GM23338 (cell line): ENCODE measurements around the gene ZNF469. TPM values are rescaled to one million over a fixed set of nuclear protein-coding genes. Genes with fewer than 3 reads are reported as not detected.

Source experiments
- ATAC-seq: fragments of 200-7000 bp; cut with Tn5 transposase; 3 replicates; pipeline ENCODE4 v1.9.1; 2020
- DNase-seq: peaks from one replicate; pipeline ENCODE4 v3.0.0-alpha.2; 2015; ENCODE audit warnings: low spot score
- H2AFZ ChIP-seq: fragments of 200-600 bp; sonication (generic); 2 replicates; pipeline ENCODE4 v1.8.0; 2016; ENCODE audit warnings: antibody characterized with exemption, mild to moderate bottlenecking, moderate library complexity
- H3F3A ChIP-seq: fragments of 200-600 bp; sonication (generic); replicated peaks from 2 replicates; pipeline ENCODE4 v1.8.0; 2017; ENCODE audit warnings: antibody characterized with exemption, mixed run types, low read depth
- H3K27ac ChIP-seq: fragments of 200-600 bp; sonication (generic); 2 replicates; pipeline ENCODE4 v1.6.1; 2016; ENCODE audit warnings: low read depth
- H3K27me3 ChIP-seq: fragments of 200-600 bp; sonication (generic); 2 replicates; pipeline ENCODE4 v1.8.0; 2016; ENCODE audit warnings: mild to moderate bottlenecking, mixed run types, moderate library complexity; ENCODE audit not compliant: insufficient read depth
- H3K36me3 ChIP-seq: fragments of 200-600 bp; sonication (generic); 2 replicates; pipeline ENCODE4 v1.8.0; 2016; ENCODE audit warnings: mild to moderate bottlenecking; ENCODE audit not compliant: insufficient read depth
- H3K4me1 ChIP-seq: fragments of 200-600 bp; sonication (generic); 2 replicates; pipeline ENCODE4 v1.8.0; 2016; ENCODE audit warnings: mild to moderate bottlenecking, moderate library complexity; ENCODE audit not compliant: insufficient read depth
- H3K4me2 ChIP-seq: fragments of 200-600 bp; sonication (generic); 2 replicates; pipeline ENCODE4 v1.7.1; 2017; ENCODE audit warnings: mixed run types
- H3K4me3 ChIP-seq: fragments of 200-600 bp; sonication (generic); 2 replicates; pipeline ENCODE4 v1.6.1; 2016; ENCODE audit warnings: mixed run types
- H3K79me2 ChIP-seq: fragments of 200-600 bp; sonication (generic); replicated peaks from 2 replicates; pipeline ENCODE4 v1.8.0; 2017; ENCODE audit warnings: mild to moderate bottlenecking; ENCODE audit not compliant: insufficient read depth
- H3K9me2 ChIP-seq: fragments of 200-600 bp; sonication (generic); 2 replicates; pipeline ENCODE4 v1.8.0; 2017; ENCODE audit not compliant: insufficient read depth
- H4K20me1 ChIP-seq: fragments of 200-600 bp; sonication (generic); replicated peaks from 2 replicates; pipeline ENCODE4 v1.8.0; 2017; ENCODE audit warnings: mild to moderate bottlenecking; ENCODE audit not compliant: insufficient read depth
- H3K27ac Mint-ChIP-seq: 2 replicates; pipeline ENCODE4 v1.8.0; 2020; ENCODE audit warnings: inconsistent platforms, mild to moderate bottlenecking, moderate library complexity, mixed read lengths
- H3K27me3 Mint-ChIP-seq: 3 replicates; pipeline ENCODE4 v1.8.0; 2022; ENCODE audit warnings: low read depth, mild to moderate bottlenecking, moderate library complexity, mixed read lengths, inconsistent platforms; ENCODE audit not compliant: insufficient read depth, poor library complexity
- H3K36me3 Mint-ChIP-seq: 3 replicates; pipeline ENCODE4 v1.8.0; 2021; ENCODE audit warnings: low read depth, mild to moderate bottlenecking, inconsistent platforms, moderate library complexity, mixed read lengths
- H3K4me1 Mint-ChIP-seq: 3 replicates; pipeline ENCODE4 v1.8.0; 2020; ENCODE audit warnings: mild to moderate bottlenecking, inconsistent platforms, mixed read lengths
- H3K4me3 Mint-ChIP-seq: 3 replicates; pipeline ENCODE4 v1.8.0; 2021; ENCODE audit warnings: moderate library complexity, mild to moderate bottlenecking, inconsistent platforms, mixed read lengths
- H3K9me3 Mint-ChIP-seq: 3 replicates; pipeline ENCODE4 v1.8.0; 2020; ENCODE audit warnings: moderate library complexity, mild to moderate bottlenecking, inconsistent platforms, mixed read lengths
- CREB1 ChIP-seq: fragments of 250-450 bp; sonication (Bioruptor Pico); IDR thresholded peaks from 2 replicates; pipeline ENCODE4 v1.5.0; 2020; ENCODE audit warnings: low read depth, mild to moderate bottlenecking, moderate library complexity
- CTCF ChIP-seq, 2 experiments: fragments of 200-600 bp in 1 of 2; sonication (generic) in 1 of 2; conservative IDR thresholded peaks; 2 replicates each; pipeline versions ENCODE4 v1.5.1 to v1.6.1; 2016 to 2017; ENCODE audit warnings: antibody characterized with exemption in 2 of 2, low read depth in 2 of 2, mild to moderate bottlenecking in 2 of 2, moderate library complexity in 1 of 2
- ETS1 ChIP-seq: IDR thresholded peaks from 2 replicates; pipeline ENCODE4 v1.6.1; 2016; ENCODE audit warnings: antibody characterized with exemption
- EZH2 ChIP-seq: fragments of 200-600 bp; sonication (generic); IDR thresholded peaks from one replicate; pipeline ENCODE4 v1.8.0; 2017; ENCODE audit warnings: antibody characterized with exemption, mild to moderate bottlenecking, low read depth; ENCODE audit not compliant: unreplicated experiment
- EZH2phosphoT487 ChIP-seq: fragments of 200-600 bp; sonication (generic); IDR thresholded peaks from one replicate; pipeline ENCODE4 v1.8.1; 2018; ENCODE audit warnings: antibody characterized with exemption; ENCODE audit not compliant: unreplicated experiment
- JUNB ChIP-seq: IDR thresholded peaks from one replicate; pipeline ENCODE4 v1.6.1; 2016; ENCODE audit warnings: antibody characterized with exemption; ENCODE audit not compliant: unreplicated experiment
- NANOG ChIP-seq: IDR thresholded peaks from 2 replicates; pipeline ENCODE4 v1.6.1; 2016; ENCODE audit warnings: antibody characterized with exemption, borderline replicate concordance
- POLR2AphosphoS5 ChIP-seq: IDR thresholded peaks from 2 replicates; pipeline ENCODE4 v1.6.1; 2016; ENCODE audit warnings: antibody characterized with exemption, low read depth
- REST ChIP-seq: IDR thresholded peaks from one replicate; pipeline ENCODE4 v1.6.1; 2018; ENCODE audit warnings: antibody characterized with exemption; ENCODE audit not compliant: unreplicated experiment
- STAT1 ChIP-seq: IDR thresholded peaks from one replicate; pipeline ENCODE4 v1.6.1; 2016; ENCODE audit warnings: antibody characterized with exemption; ENCODE audit not compliant: unreplicated experiment
- ZNF114 ChIP-seq: fragments of 250-450 bp; sonication (Bioruptor Pico); IDR thresholded peaks from 2 replicates; pipeline ENCODE4 v1.5.0; 2020; ENCODE audit warnings: mild to moderate bottlenecking, moderate library complexity
- ZNF331 ChIP-seq: fragments of 250-450 bp; sonication (Bioruptor Pico); IDR thresholded peaks from 2 replicates; pipeline ENCODE4 v1.5.0; 2020; ENCODE audit warnings: low read depth, mild to moderate bottlenecking, moderate library complexity
- ZNF462 ChIP-seq: fragments of 250-450 bp; sonication (Bioruptor Pico); IDR thresholded peaks from 2 replicates; pipeline ENCODE4 v1.5.0; 2020; ENCODE audit warnings: mild to moderate bottlenecking, moderate library complexity
- polyA plus RNA-seq: library from polyadenylated mRNA; unstranded; fragments of >200 nt; fragmentation: Nextera tagmentation; extraction: Ambion mirVana; gene quantifications from 2 replicates; pipeline ENCODE4 v1.2.1, GENCODE V29; 2016
- total RNA-seq: library from RNA; depleted of rRNA; stranded (reverse); fragments of >200 nt; shearing (Covaris generic); gene quantifications from 2 replicates; pipeline ENCODE4 v1.2.3, GENCODE V29; 2014

ZNF469 gene
- total and polyA plus RNA-seq, 2 experiments from 2014 or later: 0.23 to 1.9 TPM

- TF ChIP-seq CREB1 (CRISPR knock-in tag) (no peak), ZNF114 (CRISPR knock-in tag) (no peak), POLR2AphosphoS5 (no peak), EZH2phosphoT487 (no peak)
Measured at GRCh38 chr16:88413231-88413630, 30.5 kb downstream of the ZNF469 start (continued).

GRCh38 chr16:88413631-88414030 lies 30.9 kb downstream of the ZNF469 start:
- no peaks in the 10 kb centered on the region for H3K36me3 Mint-ChIP-seq
- H3K4me2 ChIP-seq: no peak overlapping the region
- H3K4me1 ChIP-seq: no peaks in the 10 kb centered on the region
- peaks cover 11% of the 10 kb centered on the region for H3K27me3 Mint-ChIP-seq
- no peaks in the 10 kb centered on the region for H3K9me2 ChIP-seq
- H3K9me3 Mint-ChIP-seq: no peaks in the 10 kb centered on the region
- no peak overlapping the region for H2AFZ ChIP-seq
- no peak overlapping the region for H3K4me3 ChIP-seq
- no peaks in the 10 kb centered on the region for H4K20me1 ChIP-seq
- H3K27me3 ChIP-seq: no peaks in the 10 kb centered on the region
- no peaks in the 10 kb centered on the region for H3K36me3 ChIP-seq
- no peak overlapping the region for H3K27ac ChIP-seq
- TF ChIP-seq ETS1 (no peak), STAT1 (no peak), EZH2 (no peak), NANOG (no peak), ZNF462 (CRISPR knock-in tag) (no peak), JUNB (no peak), CREB1 (CRISPR knock-in tag) (no peak), REST (no peak), CTCF (conservative IDR thresholded peaks at IDR 0.05; ENCODE audit: low read depth in 2 of 2) (no peak), ZNF114 (CRISPR knock-in tag) (no peak), POLR2AphosphoS5 (no peak), ZNF331 (CRISPR knock-in tag) (no peak), EZH2phosphoT487 (no peak)
- H3K4me3 Mint-ChIP-seq: no peak overlapping the region
- no peaks in the 10 kb centered on the region for H3K4me1 Mint-ChIP-seq
- H3K79me2 ChIP-seq: no peaks in the 10 kb centered on the region
- no peaks in the 10 kb centered on the region for H3F3A ChIP-seq
- no peak overlapping the region for H3K27ac Mint-ChIP-seq
- DNase-seq (no peak), ATAC-seq (no peak)
